Measurements from ENCODE around the gene POC1A.

The POC1A gene

GRCh38 chr3:52080830-52081719 lies 73.1 kb downstream of the POC1A start:
- no peak for DNase-seq

- DNase-seq: no peak
Observed at GRCh38 chr3:52079958-52080357, 74.3 kb downstream of the POC1A start.

DNA sequence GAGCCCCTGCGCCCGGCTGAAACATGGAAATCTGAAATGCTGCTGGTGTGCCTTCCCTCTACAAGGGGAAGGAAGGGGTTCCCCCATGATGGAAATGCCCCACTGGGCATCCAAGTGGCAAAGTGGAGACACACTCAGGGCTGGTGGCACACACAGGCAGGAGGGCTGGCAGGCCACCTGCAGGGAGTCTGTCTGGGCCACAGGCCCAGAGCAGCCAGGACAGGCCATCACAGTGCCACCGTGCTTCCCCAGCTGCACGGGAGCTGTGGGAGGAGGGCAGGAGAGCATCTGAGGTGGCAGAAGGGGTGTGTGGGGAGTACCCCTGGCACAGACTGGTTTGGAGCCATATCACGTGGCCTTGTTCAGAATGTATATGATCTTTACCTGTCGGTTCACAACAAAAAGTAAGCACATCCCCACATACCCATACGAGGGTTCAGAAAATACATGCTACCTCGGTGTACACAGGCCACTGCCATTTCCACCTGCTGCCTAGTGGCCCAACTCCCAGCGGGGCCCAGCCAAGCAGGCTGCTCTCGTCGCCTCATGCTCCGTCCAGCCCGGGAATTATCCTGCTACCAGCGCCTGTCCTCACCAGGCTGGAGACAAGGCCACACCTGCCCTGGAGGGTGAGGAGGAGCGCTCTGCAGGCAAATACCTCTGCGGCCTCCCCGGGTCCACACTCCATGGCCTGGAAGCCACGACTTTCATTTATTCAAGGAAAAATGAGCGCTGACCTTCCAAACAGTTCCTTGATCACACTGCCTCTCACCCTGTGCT lies 75.3 kb downstream of the POC1A start:
- no peak for DNase-seq

- no peak for DNase-seq
Observed at GRCh38 chr3:52077925-52078324, 76.3 kb downstream of the POC1A start.

GRCh38 chr3:52076896-52077780 lies 77.1 kb downstream of the POC1A start:
- no peak for DNase-seq

- no peak for DNase-seq
Observed at GRCh38 chr3:52073490-52073889, 80.7 kb downstream of the POC1A start.

- no peak for DNase-seq
Observed at GRCh38 chr3:52072471-52072870, 81.8 kb downstream of the POC1A start.

DNA sequence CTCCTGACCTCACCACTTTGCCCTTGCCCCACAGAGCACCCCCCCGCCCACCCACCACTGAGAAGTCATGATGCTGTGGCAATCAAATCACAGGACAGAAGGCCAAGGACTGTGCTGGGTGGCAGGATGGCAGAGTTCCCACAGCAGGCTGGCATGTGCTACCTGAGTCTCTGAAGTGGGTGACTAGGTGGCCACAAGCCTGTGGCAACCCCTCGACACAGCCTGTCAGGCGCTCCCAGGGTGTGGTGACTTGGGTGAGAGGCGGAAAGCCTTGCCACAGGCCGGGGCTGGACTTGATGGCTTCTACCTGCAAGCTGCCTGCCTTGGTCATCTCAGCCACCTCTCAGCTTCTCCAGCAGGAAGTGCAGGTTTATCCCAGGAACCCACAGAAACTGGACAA lies 82.2 kb downstream of the POC1A start:
- no peak for DNase-seq

- no peak for DNase-seq
Observed at GRCh38 chr3:52070724-52071621, 83.2 kb downstream of the POC1A start.

GRCh38 chr3:52069855-52070254 lies 84.4 kb downstream of the POC1A start:
- DNase-seq: no peak

DNA sequence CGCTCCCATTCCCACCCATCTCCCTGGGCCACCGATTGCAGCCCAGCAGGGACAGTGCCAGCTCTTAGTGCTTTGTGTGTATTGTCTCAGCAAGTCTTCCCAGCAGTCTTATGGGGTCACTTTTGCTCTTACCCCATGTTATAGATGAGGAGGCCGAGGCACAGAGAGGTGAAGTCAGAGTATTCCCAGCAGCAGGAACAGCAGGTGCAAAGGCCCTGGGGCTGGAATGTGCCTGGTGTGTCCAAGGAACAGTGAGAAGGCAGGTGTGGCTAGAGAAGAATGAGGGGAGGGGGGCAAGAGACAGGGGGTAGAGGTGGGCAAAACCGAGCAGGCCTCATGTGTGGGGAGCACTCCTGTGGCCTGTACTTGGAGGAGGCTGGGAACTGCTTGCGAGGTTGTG lies 85.1 kb downstream of the POC1A start:
- DNase-seq: no peak

DNA sequence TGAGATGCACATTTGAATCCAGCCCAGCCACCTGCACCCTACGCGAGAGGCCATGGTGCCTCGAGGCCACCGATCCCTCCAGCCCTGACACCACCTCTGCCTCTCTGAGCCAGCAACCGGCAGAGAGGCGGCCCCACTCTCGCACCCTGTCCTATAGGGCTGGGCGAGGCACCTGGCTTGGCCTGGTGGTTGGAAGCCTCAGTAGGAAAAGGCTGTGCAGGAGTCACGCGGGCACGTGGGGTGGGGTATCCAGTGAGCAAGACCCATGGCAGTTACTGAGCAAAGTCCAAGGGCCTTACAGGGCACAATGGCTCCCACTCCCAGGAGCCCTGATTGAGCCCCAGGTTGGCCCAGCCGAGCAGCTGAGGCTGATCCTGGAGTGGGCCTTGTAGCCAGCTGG lies 85.5 kb downstream of the POC1A start:
- no peak for DNase-seq

DNA sequence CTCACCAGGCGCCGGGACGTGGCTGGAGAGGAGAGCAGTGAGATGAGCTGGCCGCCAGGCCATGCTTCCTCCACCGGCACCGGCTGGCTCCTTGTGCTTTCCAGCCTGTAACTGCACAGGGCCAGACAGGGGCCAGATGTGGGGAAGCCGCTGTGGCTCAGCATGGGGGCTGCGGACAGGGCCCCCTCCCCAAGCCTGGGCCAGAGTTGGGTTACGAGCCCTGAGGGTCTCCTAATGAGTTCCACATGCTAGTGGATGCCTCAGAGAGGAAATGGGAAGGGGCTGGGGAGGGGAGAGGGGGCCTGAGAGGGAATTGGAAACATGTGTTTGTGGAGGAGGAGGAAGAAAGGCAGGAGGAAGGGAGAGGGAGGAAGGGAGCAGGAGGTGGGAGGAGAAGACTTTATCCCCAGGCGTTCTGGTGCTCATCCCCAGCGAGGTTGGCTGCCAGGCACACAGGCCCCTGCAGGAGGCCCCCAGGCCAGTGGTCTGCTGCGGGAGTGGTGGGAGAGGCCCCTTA lies 86.1 kb downstream of the POC1A start:
- no peak for DNase-seq

- no peak for DNase-seq
Observed at GRCh38 chr3:52067526-52067925, 86.7 kb downstream of the POC1A start.

- no peak for DNase-seq
Observed at GRCh38 chr3:52067046-52067445, 87.2 kb downstream of the POC1A start.

DNA sequence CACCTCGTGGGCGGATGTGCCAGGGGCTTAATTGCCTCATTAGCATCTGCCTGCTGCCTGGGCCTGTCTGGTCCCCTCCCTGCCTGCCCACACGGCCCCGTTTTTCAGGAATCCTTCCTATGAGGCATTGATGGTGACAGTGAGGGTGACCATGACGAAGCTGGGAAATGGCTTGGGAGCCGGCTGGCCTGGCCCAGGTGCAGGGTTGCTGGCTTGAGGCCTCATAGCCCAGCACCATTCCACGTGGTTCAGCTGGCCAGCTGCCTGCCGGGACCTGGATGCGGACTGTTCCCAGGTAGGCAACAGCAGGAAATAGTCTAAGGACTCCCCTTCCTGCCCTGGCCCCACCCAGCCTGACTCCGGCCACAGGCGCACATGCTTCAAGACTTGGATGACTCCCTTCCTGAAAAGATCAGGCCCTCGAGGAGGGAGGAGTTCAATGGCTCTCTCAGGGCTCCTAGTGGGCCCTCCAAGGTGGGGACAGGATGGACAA lies 88.9 kb downstream of the POC1A start:
- DNase-seq: no peak

DNA sequence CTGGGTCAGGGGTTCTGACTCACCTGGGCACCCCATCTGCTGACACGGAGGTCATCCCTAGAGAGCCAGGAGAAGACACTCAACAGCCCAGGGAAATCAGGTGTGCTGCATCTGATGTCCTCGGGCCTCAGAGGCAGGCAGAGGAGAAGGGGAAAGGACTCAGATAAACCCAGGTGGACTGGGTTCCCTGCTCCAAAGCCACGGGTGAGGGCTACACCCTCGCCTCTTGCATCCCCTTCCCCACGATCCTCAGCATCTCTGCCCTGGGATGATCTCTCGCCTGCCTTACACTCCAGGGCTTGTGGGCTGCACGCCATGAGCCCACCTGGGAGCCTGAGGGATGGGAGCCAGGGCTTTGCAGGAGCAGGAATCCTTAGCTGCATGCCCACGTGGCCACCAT lies 89.7 kb downstream of the POC1A start:
- DNase-seq: no peak

GRCh38 chr3:52063026-52063723 lies 91.0 kb downstream of the POC1A start:
- DNase-seq: no peak

DNA sequence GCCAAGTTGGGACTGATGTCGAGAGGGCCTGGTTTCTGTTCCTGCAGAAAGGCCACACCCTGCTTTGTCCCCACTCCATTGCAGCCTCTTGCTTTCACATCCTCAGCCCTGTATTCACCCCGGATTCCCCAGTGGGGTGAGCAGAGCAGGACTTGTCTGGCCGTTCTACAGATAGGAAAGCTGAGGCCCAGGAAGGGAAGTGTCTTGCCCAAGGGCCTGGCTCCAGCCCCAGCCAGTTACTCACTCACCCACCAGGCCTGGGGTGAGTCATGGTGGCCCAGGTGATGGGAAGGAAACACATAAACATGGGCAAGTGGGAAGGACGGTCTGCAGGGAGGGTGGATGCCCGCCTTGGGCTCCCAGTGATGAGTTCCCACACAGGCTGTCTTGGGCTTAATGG lies 91.7 kb downstream of the POC1A start:
- no peak for DNase-seq

DNA sequence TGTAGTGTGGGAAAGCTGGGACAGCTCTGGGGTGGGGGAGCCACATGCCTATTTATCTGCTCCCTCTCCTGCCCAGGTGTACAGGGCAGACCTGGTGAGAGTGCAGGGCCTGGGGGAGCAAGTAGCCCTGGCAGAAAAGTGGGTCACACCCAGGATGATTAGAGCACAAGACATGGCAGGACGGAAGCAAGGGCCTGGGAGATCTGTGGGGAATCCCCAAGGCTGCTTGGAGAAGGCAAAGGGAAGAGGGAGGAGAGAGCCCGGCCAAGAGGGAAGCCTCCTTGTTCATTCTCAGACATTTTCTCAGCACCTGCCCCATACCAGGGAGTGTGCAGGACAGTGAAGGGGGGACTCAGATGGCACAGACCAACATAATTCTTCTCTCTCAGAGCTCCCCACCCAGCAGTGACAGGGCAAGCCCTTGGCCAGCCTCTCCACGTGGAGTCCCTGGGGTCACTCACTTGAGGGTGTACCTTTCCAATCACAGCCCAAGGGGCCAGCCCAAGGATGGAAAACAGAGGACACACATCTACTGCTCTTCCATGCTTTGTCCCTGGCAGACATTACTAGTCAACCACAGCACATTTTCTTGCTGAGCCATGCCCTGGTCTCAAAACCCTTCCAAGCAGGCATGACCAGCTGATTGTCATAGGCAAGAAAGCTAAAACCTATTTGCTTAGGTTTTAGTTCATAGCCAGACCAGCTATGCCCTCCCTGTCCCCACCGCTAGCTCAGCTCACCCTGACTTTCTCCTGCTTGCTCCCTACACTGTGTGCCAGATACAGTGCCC lies 92.9 kb downstream of the POC1A start:
- no peak for DNase-seq

All from NCI-H1048 (cell line).